Measurements from ENCODE around the gene TMEM200B. TPM values are rescaled to one million over a fixed set of nuclear protein-coding genes. Genes with fewer than 3 reads are reported as not detected.

The TMEM200B gene
- total RNA-seq, 1 experiment from 2014 or later = 12.6 TPM

DNA sequence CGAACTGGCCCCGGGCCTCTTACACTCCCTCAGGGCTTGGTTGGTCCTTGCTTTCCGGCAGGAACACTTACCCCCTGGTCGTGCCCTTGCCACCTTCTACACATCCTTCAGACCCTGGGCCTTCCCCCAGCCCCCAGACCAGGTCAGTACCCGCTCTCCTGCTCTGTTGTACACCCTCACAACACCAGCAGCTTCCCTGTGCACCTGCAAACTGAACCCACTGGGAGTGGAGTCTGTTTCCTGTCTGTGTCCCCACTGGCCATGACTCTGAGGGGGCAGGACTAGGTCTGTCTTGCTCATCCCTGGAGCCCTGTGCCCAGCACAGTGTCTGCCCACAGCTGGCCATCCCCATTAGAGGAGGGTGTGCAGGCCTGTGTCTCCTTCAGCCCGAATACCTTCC lies 2.1 kb upstream of the TMEM200B start:
- Histone ChIP-seq H2BK5ac (ENCODE audit: insufficient read length, low read length) (no peak overlapping the region), H3K56ac (ENCODE audit: insufficient read length, low read depth, low read length) (no peak overlapping the region), H2BK12ac (ENCODE audit: insufficient read length, low read depth, low read length) (no peak overlapping the region), H3K14ac (ENCODE audit: insufficient read depth, low read length) (no peak overlapping the region), H3K4ac (ENCODE audit: low read depth, low read length) (no peak overlapping the region), H2AFZ (ENCODE audit: low read length) (no peak overlapping the region), H3K23me2 (ENCODE audit: insufficient read length, low read depth, low read length, poor library complexity, severe bottlenecking) (peaks cover 18% of the 10 kb centered on the region), H3K9ac (ENCODE audit: extremely low read depth, insufficient read length, low read length) (no peak overlapping the region), H3K27ac (ENCODE audit: insufficient read length, low read depth, low read length) (no peak overlapping the region), H3K23ac (ENCODE audit: insufficient read length, low read depth, low read length) (no peak overlapping the region), H4K20me1 (ENCODE audit: control insufficient read depth, insufficient read depth, insufficient read length) (peaks cover 2% of the 10 kb centered on the region), H3K18ac (ENCODE audit: insufficient read length, low read depth, low read length) (no peak overlapping the region), H3K79me1 (ENCODE audit: insufficient read depth, low read depth, low read length, poor library complexity, severe bottlenecking) (no peaks in the 10 kb centered on the region), H3K27me3 (ENCODE audit: insufficient read depth, low read length) (no peaks in the 10 kb centered on the region; the same call in 1 of the 2 replicates), H3K4me1 (ENCODE audit: insufficient read depth, low read length) (peaks cover 2% of the 10 kb centered on the region; the same call in 1 of the 2 replicates), H4K8ac (replicated peaks; ENCODE audit: insufficient read length, low read depth, low read length) (no peak overlapping the region), H2BK15ac (ENCODE audit: low read depth, low read length) (no peak overlapping the region), H4K5ac (ENCODE audit: insufficient read length, low read depth, low read length) (no peak overlapping the region), H2BK20ac (ENCODE audit: low read depth, low read length, poor library complexity, severe bottlenecking) (no peak overlapping the region), H3K79me2 (ENCODE audit: insufficient read depth, low read length) (no peaks in the 10 kb centered on the region), H2AK5ac (ENCODE audit: insufficient read length, low read length) (no peak overlapping the region), H3K9me3 (ENCODE audit: control insufficient read depth, low read depth, low read length) (no peaks in the 10 kb centered on the region), H3T11ph (ENCODE audit: low read length) (no peak overlapping the region), H4K91ac (ENCODE audit: insufficient read length, low read depth, low read length) (no peak overlapping the region), H2BK120ac (ENCODE audit: low read depth, low read length, poor library complexity, severe bottlenecking) (no peak overlapping the region), H3K4me2 (ENCODE audit: insufficient read depth, insufficient read length, low read length) (no peak overlapping the region)
- TF ChIP-seq, protein P1, sequence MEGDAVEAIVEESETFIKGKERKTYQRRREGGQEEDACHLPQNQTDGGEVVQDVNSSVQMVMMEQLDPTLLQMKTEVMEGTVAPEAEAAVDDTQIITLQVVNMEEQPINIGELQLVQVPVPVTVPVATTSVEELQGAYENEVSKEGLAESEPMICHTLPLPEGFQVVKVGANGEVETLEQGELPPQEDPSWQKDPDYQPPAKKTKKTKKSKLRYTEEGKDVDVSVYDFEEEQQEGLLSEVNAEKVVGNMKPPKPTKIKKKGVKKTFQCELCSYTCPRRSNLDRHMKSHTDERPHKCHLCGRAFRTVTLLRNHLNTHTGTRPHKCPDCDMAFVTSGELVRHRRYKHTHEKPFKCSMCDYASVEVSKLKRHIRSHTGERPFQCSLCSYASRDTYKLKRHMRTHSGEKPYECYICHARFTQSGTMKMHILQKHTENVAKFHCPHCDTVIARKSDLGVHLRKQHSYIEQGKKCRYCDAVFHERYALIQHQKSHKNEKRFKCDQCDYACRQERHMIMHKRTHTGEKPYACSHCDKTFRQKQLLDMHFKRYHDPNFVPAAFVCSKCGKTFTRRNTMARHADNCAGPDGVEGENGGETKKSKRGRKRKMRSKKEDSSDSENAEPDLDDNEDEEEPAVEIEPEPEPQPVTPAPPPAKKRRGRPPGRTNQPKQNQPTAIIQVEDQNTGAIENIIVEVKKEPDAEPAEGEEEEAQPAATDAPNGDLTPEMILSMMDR (conservative IDR thresholded peaks at IDR 0.05) = no peak
- Mint-ChIP-seq H3K27me3 (ENCODE audit: low read depth) (peaks cover 33% of the 10 kb centered on the region), H3K36me3 (ENCODE audit: insufficient read depth in 1 of 3, low read depth in 3 of 3) (no peaks in the 10 kb centered on the region), H3K9me3 (no peaks in the 10 kb centered on the region), H3K4me3 (peak overlapping the region; percentile 47), H3K4me1 (peaks cover 9 to 10% of the 10 kb centered on the region in 2 experiments), H3K27ac (peak overlapping the region; percentile 41 to 77 (median 53); a peak in 5 of 7 replicates)
- DNase-seq = no peak
- no CpG with 5 or more reads among the region's 6 CpGs for WGBS (ENCODE audit: extremely low coverage, insufficient read length, low lambda C conversion rate)
